HEK293 (cell line): ENCODE data around the gene SLC12A8.

ENCODE experiments used
- CTCF ChIA-PET: fragments of 350-600 bp; formaldehyde crosslinking; extraction: SDS; loops from one replicate; lab custom pipeline; 2021; ENCODE audit warnings: antibody characterized with exemption; lab: Yijun Ruan, JAX
- POLR2A ChIA-PET: fragments of 300-600 bp; formaldehyde crosslinking; extraction: SDS; loops from one replicate; lab custom pipeline; 2020; ENCODE audit warnings: antibody characterized with exemption, inconsistent platforms; lab: Yijun Ruan, JAX
- H3K27ac ChIP-seq: fragments of 200-500 bp; sonication (Bioruptor generic); 2 replicates; pipeline ENCODE4 v1.5.1; 2014; ENCODE audit warnings: low read depth, low read length, control low read depth, inconsistent platforms; ENCODE audit errors: extremely low read depth
- H3K36me3 ChIP-seq, 2 experiments: fragments of 200-500 bp in 1 of 2; sonication (Bioruptor generic) in 1 of 2; 1 replicate in 1 of 2; 2 replicates in 1 of 2; pipeline ENCODE4 v1.5.1; 2014 to 2017; ENCODE audit warnings: inconsistent platforms in 2 of 2, low read length in 2 of 2; ENCODE audit not compliant: control insufficient read depth in 2 of 2, insufficient read depth in 1 of 2
- H3K4me1 ChIP-seq: fragments of 200-500 bp; sonication (Bioruptor generic); 2 replicates; pipeline ENCODE4 v1.5.1; 2014; ENCODE audit warnings: mild to moderate bottlenecking, low read length, inconsistent platforms; ENCODE audit not compliant: control insufficient read depth, insufficient read depth
- H3K4me3 ChIP-seq: 2 replicates; pipeline ENCODE4 v1.5.1; 2011; ENCODE audit warnings: low read depth, mild to moderate bottlenecking, control low read depth, low read length, moderate library complexity
- H3K9me3 ChIP-seq: fragments of 200-500 bp; sonication (Bioruptor generic); 2 replicates; pipeline ENCODE4 v1.5.1; 2014; ENCODE audit warnings: low read depth, low read length, inconsistent platforms; ENCODE audit not compliant: control insufficient read depth, insufficient read depth
- AEBP2 ChIP-seq: fragments of 450-650 bp; formaldehyde crosslinking; IDR thresholded peaks from 2 replicates; pipeline ENCODE4 v1.5.1; 2016; ENCODE audit warnings: missing biosample characterization, missing genetic modification characterization, borderline replicate concordance
- GLIS1 ChIP-seq: fragments of 450-650 bp; formaldehyde crosslinking; IDR thresholded peaks from 2 replicates; pipeline ENCODE4 v1.5.1; 2016; ENCODE audit warnings: missing biosample characterization, missing genetic modification characterization
- HOXD13 ChIP-seq: sonication (generic); formaldehyde crosslinking; IDR thresholded peaks from 2 replicates; pipeline ENCODE4 v1.8.0; 2022; ENCODE audit warnings: missing genetic modification reagents, borderline replicate concordance
- KLF10 ChIP-seq: fragments of 450-650 bp; IDR thresholded peaks from 2 replicates; pipeline ENCODE4 v1.5.1; 2018; ENCODE audit warnings: missing biosample characterization, mild to moderate bottlenecking, missing genetic modification characterization
- OSR2 ChIP-seq: fragments of 450-650 bp; formaldehyde crosslinking; IDR thresholded peaks from 2 replicates; pipeline ENCODE4 v1.5.1; 2016; ENCODE audit warnings: missing biosample characterization, missing genetic modification characterization
- SCRT1 ChIP-seq: fragments of 450-650 bp; formaldehyde crosslinking; IDR thresholded peaks from 2 replicates; pipeline ENCODE4 v1.5.1; 2016; ENCODE audit warnings: missing biosample characterization, missing genetic modification characterization, borderline replicate concordance
- SETDB1 ChIP-seq: IDR thresholded peaks from one replicate; pipeline ENCODE4 v1.6.1; 2017; ENCODE audit warnings: mild to moderate bottlenecking, low read length, moderate library complexity, mixed read lengths; ENCODE audit not compliant: insufficient read length
- TRIM28 ChIP-seq: IDR thresholded peaks from 2 replicates; pipeline ENCODE4 v1.6.1; 2011; ENCODE audit warnings: low read length, control low read depth, borderline replicate concordance
- ZEB2 ChIP-seq: fragments of 450-650 bp; formaldehyde crosslinking; IDR thresholded peaks from 2 replicates; pipeline ENCODE4 v1.5.1; 2016; ENCODE audit warnings: missing biosample characterization, missing genetic modification characterization
- ZNF121 ChIP-seq: fragments of 450-650 bp; formaldehyde crosslinking; IDR thresholded peaks from 2 replicates; pipeline ENCODE4 v1.5.1; 2016; ENCODE audit warnings: missing biosample characterization, missing genetic modification characterization
- ZNF155 ChIP-seq: fragments of 450-650 bp; formaldehyde crosslinking; IDR thresholded peaks from 2 replicates; pipeline ENCODE4 v1.5.1; 2016; ENCODE audit warnings: missing biosample characterization, missing genetic modification characterization
- ZNF24 ChIP-seq: fragments of 450-650 bp; formaldehyde crosslinking; IDR thresholded peaks from 2 replicates; pipeline ENCODE4 v1.5.1; 2016; ENCODE audit warnings: missing biosample characterization, missing genetic modification characterization
- ZNF423 ChIP-seq: fragments of 450-650 bp; formaldehyde crosslinking; IDR thresholded peaks from 2 replicates; pipeline ENCODE4 v1.5.1; 2016; ENCODE audit warnings: missing biosample characterization, missing genetic modification characterization
- ZNF426 ChIP-seq: fragments of 450-650 bp; formaldehyde crosslinking; IDR thresholded peaks from 2 replicates; pipeline ENCODE4 v1.5.1; 2017; ENCODE audit warnings: missing biosample characterization, missing genetic modification characterization, mild to moderate bottlenecking, inconsistent platforms, moderate library complexity
- ZNF600 ChIP-seq: fragments of 450-650 bp; formaldehyde crosslinking; IDR thresholded peaks from 2 replicates; pipeline ENCODE4 v1.5.1; 2016; ENCODE audit warnings: missing biosample characterization, missing genetic modification characterization
- ZNF629 ChIP-seq: fragments of 450-650 bp; formaldehyde crosslinking; IDR thresholded peaks from 2 replicates; pipeline ENCODE4 v1.5.1; 2017; ENCODE audit warnings: missing biosample characterization, missing genetic modification characterization
- ZNF664 ChIP-seq: fragments of 450-650 bp; formaldehyde crosslinking; IDR thresholded peaks from 2 replicates; pipeline ENCODE4 v1.5.1; 2016; ENCODE audit warnings: missing biosample characterization, missing genetic modification characterization
- ZNF843 ChIP-seq: fragments of 450-650 bp; formaldehyde crosslinking; IDR thresholded peaks from 2 replicates; pipeline ENCODE4 v1.5.1; 2016; ENCODE audit warnings: missing biosample characterization, missing genetic modification characterization
- TF ChIP-seq, protein P1 (sequence below): fragments of 450-650 bp; formaldehyde crosslinking; IDR thresholded peaks from 2 replicates; pipeline ENCODE4 v1.5.1; 2017; ENCODE audit warnings: missing biosample characterization, missing genetic modification characterization
- TF ChIP-seq, protein P2 (sequence below): fragments of 450-650 bp; formaldehyde crosslinking; IDR thresholded peaks from 2 replicates; pipeline ENCODE4 v1.5.1; 2016; ENCODE audit warnings: missing biosample characterization, missing genetic modification characterization
- TF ChIP-seq, protein P3 (sequence below): fragments of 450-650 bp; formaldehyde crosslinking; IDR thresholded peaks from 2 replicates; pipeline ENCODE4 v1.5.1; 2016; ENCODE audit warnings: missing biosample characterization, missing genetic modification characterization
- TF ChIP-seq, protein P4 (sequence below): fragments of 450-650 bp; formaldehyde crosslinking; IDR thresholded peaks from 2 replicates; pipeline ENCODE4 v1.5.1; 2017; ENCODE audit warnings: missing biosample characterization, missing genetic modification characterization
- TF ChIP-seq, protein P5 (sequence below): fragments of 450-650 bp; formaldehyde crosslinking; IDR thresholded peaks from 2 replicates; pipeline ENCODE4 v1.5.1; 2016; ENCODE audit warnings: missing biosample characterization, missing genetic modification characterization

Gene SLC12A8

DNA sequence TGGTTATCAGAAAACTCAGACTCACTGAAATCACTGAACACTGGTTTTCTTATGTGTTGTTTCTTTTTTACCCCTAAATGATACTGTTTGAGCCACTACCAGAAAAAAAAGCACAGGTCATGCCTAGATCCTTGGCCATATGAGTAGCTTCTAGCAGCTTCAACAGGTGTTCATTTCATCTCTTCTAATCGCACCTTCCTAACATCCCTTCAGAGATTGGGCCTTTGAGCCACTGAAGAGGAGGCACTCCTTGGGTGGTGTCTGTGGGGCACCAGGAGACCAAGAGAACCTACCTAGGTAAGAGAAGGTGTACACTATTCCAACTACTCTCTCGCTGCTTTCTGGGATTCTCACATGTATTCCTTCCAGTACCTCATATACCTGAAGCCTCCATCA, 159.2 kb downstream of the SLC12A8 start (continued):
- TF ChIP-seq, protein P1, sequence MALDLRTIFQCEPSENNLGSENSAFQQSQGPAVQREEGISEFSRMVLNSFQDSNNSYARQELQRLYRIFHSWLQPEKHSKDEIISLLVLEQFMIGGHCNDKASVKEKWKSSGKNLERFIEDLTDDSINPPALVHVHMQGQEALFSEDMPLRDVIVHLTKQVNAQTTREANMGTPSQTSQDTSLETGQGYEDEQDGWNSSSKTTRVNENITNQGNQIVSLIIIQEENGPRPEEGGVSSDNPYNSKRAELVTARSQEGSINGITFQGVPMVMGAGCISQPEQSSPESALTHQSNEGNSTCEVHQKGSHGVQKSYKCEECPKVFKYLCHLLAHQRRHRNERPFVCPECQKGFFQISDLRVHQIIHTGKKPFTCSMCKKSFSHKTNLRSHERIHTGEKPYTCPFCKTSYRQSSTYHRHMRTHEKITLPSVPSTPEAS (tag by site-specific recombination): no peak
- no peak for TF ChIP-seq HOXD13 (CRISPR knock-in tag)
- no peak for TF ChIP-seq ZNF121 (tag by site-specific recombination)

GRCh38 chr3:125052624-125053303, 159.8 kb downstream of the SLC12A8 start:
- POLR2A ChIA-PET: interaction anchor here (1.1 kb wide), 1 partner anchor 10 kb away, joined by 4 read pairs; no protein-coding TSS in a partner anchor
- CTCF ChIA-PET: no interaction called here
- TF ChIP-seq OSR2 (tag by site-specific recombination) (peak; percentile 81), ZNF664 (no peak), AEBP2 (tag by site-specific recombination) (no peak), ZEB2 (tag by site-specific recombination) (peak; percentile 54; the same call in 1 of the 2 replicates), ZNF426 (tag by site-specific recombination) (no peak), ZNF629 (tag by site-specific recombination) (peak; percentile 49; the same call in 1 of the 2 replicates), SCRT1 (tag by site-specific recombination) (peak; percentile 7; the same call in 1 of the 2 replicates), ZNF155 (tag by site-specific recombination) (no peak), TRIM28 (peak; percentile 65; the same call in 1 of the 2 replicates), ZNF423 (tag by site-specific recombination) (peak; percentile 89), ZNF600 (0 out of 2 replicates have a peak, but pooled peaks have one; percentile 26), GLIS1 (tag by site-specific recombination) (peak; percentile 40; the same call in 1 of the 2 replicates), SETDB1 (no peak), ZNF24 (tag by site-specific recombination) (0 out of 2 replicates have a peak, but pooled peaks have one; percentile 40), KLF10 (tag by site-specific recombination) (no peak), ZNF843 (tag by site-specific recombination) (no peak)
- TF ChIP-seq, protein P2, sequence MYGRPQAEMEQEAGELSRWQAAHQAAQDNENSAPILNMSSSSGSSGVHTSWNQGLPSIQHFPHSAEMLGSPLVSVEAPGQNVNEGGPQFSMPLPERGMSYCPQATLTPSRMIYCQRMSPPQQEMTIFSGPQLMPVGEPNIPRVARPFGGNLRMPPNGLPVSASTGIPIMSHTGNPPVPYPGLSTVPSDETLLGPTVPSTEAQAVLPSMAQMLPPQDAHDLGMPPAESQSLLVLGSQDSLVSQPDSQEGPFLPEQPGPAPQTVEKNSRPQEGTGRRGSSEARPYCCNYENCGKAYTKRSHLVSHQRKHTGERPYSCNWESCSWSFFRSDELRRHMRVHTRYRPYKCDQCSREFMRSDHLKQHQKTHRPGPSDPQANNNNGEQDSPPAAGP: peak; percentile 91
- TF ChIP-seq, protein P3, sequence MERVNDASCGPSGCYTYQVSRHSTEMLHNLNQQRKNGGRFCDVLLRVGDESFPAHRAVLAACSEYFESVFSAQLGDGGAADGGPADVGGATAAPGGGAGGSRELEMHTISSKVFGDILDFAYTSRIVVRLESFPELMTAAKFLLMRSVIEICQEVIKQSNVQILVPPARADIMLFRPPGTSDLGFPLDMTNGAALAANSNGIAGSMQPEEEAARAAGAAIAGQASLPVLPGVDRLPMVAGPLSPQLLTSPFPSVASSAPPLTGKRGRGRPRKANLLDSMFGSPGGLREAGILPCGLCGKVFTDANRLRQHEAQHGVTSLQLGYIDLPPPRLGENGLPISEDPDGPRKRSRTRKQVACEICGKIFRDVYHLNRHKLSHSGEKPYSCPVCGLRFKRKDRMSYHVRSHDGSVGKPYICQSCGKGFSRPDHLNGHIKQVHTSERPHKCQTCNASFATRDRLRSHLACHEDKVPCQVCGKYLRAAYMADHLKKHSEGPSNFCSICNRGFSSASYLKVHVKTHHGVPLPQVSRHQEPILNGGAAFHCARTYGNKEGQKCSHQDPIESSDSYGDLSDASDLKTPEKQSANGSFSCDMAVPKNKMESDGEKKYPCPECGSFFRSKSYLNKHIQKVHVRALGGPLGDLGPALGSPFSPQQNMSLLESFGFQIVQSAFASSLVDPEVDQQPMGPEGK: peak; percentile 59; the same call in 1 of the 2 replicates
- TF ChIP-seq, protein P4, sequence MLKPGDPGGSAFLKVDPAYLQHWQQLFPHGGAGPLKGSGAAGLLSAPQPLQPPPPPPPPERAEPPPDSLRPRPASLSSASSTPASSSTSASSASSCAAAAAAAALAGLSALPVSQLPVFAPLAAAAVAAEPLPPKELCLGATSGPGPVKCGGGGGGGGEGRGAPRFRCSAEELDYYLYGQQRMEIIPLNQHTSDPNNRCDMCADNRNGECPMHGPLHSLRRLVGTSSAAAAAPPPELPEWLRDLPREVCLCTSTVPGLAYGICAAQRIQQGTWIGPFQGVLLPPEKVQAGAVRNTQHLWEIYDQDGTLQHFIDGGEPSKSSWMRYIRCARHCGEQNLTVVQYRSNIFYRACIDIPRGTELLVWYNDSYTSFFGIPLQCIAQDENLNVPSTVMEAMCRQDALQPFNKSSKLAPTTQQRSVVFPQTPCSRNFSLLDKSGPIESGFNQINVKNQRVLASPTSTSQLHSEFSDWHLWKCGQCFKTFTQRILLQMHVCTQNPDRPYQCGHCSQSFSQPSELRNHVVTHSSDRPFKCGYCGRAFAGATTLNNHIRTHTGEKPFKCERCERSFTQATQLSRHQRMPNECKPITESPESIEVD (tag by site-specific recombination): 0 out of 2 replicates have a peak, but pooled peaks have one; percentile 30
- TF ChIP-seq, protein P5, sequence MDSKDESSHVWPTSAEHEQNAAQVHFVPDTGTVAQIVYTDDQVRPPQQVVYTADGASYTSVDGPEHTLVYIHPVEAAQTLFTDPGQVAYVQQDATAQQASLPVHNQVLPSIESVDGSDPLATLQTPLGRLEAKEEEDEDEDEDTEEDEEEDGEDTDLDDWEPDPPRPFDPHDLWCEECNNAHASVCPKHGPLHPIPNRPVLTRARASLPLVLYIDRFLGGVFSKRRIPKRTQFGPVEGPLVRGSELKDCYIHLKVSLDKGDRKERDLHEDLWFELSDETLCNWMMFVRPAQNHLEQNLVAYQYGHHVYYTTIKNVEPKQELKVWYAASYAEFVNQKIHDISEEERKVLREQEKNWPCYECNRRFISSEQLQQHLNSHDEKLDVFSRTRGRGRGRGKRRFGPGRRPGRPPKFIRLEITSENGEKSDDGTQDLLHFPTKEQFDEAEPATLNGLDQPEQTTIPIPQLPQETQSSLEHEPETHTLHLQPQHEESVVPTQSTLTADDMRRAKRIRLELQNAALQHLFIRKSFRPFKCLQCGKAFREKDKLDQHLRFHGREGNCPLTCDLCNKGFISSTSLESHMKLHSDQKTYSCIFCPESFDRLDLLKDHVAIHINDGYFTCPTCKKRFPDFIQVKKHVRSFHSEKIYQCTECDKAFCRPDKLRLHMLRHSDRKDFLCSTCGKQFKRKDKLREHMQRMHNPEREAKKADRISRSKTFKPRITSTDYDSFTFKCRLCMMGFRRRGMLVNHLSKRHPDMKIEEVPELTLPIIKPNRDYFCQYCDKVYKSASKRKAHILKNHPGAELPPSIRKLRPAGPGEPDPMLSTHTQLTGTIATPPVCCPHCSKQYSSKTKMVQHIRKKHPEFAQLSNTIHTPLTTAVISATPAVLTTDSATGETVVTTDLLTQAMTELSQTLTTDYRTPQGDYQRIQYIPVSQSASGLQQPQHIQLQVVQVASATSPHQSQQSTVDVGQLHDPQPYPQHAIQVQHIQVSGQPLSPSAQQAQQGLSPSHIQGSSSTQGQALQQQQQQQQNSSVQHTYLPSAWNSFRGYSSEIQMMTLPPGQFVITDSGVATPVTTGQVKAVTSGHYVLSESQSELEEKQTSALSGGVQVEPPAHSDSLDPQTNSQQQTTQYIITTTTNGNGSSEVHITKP (tag by site-specific recombination): 0 out of 2 replicates have a peak, but pooled peaks have one; percentile 13

More at GRCh38 chr3:125052624-125053303, 159.8 kb downstream of the SLC12A8 start:
- peaks cover 0 to 14% of the 10 kb centered on the region in 2 experiments; a peak in 1 of 3 replicates for H3K36me3 ChIP-seq
- no peaks in the 10 kb centered on the region for H3K9me3 ChIP-seq
- peaks cover 16% of the 10 kb centered on the region for H3K4me1 ChIP-seq
- peak overlapping the region; percentile 10 for H3K27ac ChIP-seq
- H3K4me3 ChIP-seq: no peak overlapping the region
